ENCODE data around the gene STRBP. TPM values are rescaled to one million over a fixed set of nuclear protein-coding genes. Genes with fewer than 3 reads are reported as not detected.

Gene STRBP
- total RNA-seq, 1 experiment from 2014 or later = 74.0 TPM

DNA sequence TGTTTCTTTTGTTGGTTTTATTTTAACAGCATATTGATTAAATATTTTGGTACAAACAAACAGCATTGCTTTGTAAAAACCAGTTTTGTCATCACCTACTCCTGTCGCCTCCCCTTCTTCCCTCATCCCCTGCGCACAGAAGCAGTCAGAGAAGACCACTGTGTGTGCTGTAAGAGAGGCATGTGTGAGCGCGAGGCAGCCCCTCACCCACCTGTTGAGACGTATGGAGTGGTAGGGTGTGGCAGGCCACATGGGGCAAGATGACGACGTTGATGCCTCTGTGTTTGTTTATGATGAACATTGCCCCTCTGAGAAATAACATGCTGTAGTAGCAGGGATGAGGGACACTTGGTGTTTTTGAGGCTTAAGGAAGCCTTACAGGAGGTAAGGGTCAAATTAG lies 163.6 kb downstream of the STRBP start:
- no peaks in the 10 kb centered on the region for H3K27me3 ChIP-seq (ENCODE audit: insufficient read depth, low read length)
- no peak overlapping the region for H3K27ac ChIP-seq (ENCODE audit: insufficient read length, low read depth, low read length)
- H3K14ac ChIP-seq (ENCODE audit: insufficient read depth, low read length) = no peak overlapping the region; the same call in 1 of the 2 replicates
- Mint-ChIP-seq H3K4me3 (no peak overlapping the region), H3K27ac (no peak overlapping the region; a peak in 1 of 7 replicates), H3K36me3 (ENCODE audit: insufficient read depth in 1 of 3, low read depth in 3 of 3) (peaks cover 24 to 77% (median 50%) of the 10 kb centered on the region in 3 experiments; a peak in 6 of 7 replicates), H3K9me3 (no peaks in the 10 kb centered on the region), H3K27me3 (ENCODE audit: low read depth) (no peaks in the 10 kb centered on the region), H3K4me1 (peaks cover 8 to 16% of the 10 kb centered on the region in 2 experiments)
- no peak overlapping the region for H3K56ac ChIP-seq (ENCODE audit: insufficient read length, low read depth, low read length)
- H2BK5ac ChIP-seq (ENCODE audit: insufficient read length, low read length) = no peak overlapping the region
- TF ChIP-seq, protein P1, sequence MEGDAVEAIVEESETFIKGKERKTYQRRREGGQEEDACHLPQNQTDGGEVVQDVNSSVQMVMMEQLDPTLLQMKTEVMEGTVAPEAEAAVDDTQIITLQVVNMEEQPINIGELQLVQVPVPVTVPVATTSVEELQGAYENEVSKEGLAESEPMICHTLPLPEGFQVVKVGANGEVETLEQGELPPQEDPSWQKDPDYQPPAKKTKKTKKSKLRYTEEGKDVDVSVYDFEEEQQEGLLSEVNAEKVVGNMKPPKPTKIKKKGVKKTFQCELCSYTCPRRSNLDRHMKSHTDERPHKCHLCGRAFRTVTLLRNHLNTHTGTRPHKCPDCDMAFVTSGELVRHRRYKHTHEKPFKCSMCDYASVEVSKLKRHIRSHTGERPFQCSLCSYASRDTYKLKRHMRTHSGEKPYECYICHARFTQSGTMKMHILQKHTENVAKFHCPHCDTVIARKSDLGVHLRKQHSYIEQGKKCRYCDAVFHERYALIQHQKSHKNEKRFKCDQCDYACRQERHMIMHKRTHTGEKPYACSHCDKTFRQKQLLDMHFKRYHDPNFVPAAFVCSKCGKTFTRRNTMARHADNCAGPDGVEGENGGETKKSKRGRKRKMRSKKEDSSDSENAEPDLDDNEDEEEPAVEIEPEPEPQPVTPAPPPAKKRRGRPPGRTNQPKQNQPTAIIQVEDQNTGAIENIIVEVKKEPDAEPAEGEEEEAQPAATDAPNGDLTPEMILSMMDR (conservative IDR thresholded peaks at IDR 0.05) = no peak
- peaks cover 2% of the 10 kb centered on the region for H4K20me1 ChIP-seq (ENCODE audit: control insufficient read depth, insufficient read depth, insufficient read length)
- WGBS (ENCODE audit: extremely low coverage, insufficient read length, low lambda C conversion rate) = no CpG with 5 or more reads among the region's 7 CpGs
- H3K9me3 ChIP-seq (ENCODE audit: control insufficient read depth, low read depth, low read length) = no peaks in the 10 kb centered on the region
- H2BK12ac ChIP-seq (ENCODE audit: insufficient read length, low read depth, low read length) = no peak overlapping the region
- H3K23me2 ChIP-seq (ENCODE audit: insufficient read length, low read depth, low read length, poor library complexity, severe bottlenecking) = no peaks in the 10 kb centered on the region
- H2BK15ac ChIP-seq (ENCODE audit: low read depth, low read length) = no peak overlapping the region
- no peak overlapping the region for H2BK20ac ChIP-seq (ENCODE audit: low read depth, low read length, poor library complexity, severe bottlenecking)
- no peak for DNase-seq
- no peaks in the 10 kb centered on the region for H3K79me1 ChIP-seq (ENCODE audit: insufficient read depth, low read depth, low read length, poor library complexity, severe bottlenecking)
- no peaks in the 10 kb centered on the region for H3K79me2 ChIP-seq (ENCODE audit: insufficient read depth, low read length)
- no peak overlapping the region for H3K18ac ChIP-seq (ENCODE audit: insufficient read length, low read depth, low read length)
- no peak overlapping the region for H4K8ac ChIP-seq (replicated peaks; ENCODE audit: insufficient read length, low read depth, low read length)
- H3K4me1 ChIP-seq (ENCODE audit: insufficient read depth, low read length) = no peaks in the 10 kb centered on the region
- no peak overlapping the region for H2BK120ac ChIP-seq (ENCODE audit: low read depth, low read length, poor library complexity, severe bottlenecking)
- no peak overlapping the region for H4K5ac ChIP-seq (ENCODE audit: insufficient read length, low read depth, low read length)
- H3K4me2 ChIP-seq (ENCODE audit: insufficient read depth, insufficient read length, low read length) = no peak overlapping the region
- no peak overlapping the region for H3K23ac ChIP-seq (ENCODE audit: insufficient read length, low read depth, low read length)
- H3T11ph ChIP-seq (ENCODE audit: low read length) = no peak overlapping the region
- H3K9ac ChIP-seq (ENCODE audit: extremely low read depth, insufficient read length, low read length) = no peak overlapping the region
- no peak overlapping the region for H2AFZ ChIP-seq (ENCODE audit: low read length)
- H2AK5ac ChIP-seq (ENCODE audit: insufficient read length, low read length) = no peak overlapping the region
- no peak overlapping the region for H4K91ac ChIP-seq (ENCODE audit: insufficient read length, low read depth, low read length)
- H3K4ac ChIP-seq (ENCODE audit: low read depth, low read length) = no peak overlapping the region
